ENCODE data around the gene P3H2. TPM values are rescaled to one million over a fixed set of nuclear protein-coding genes. Genes with fewer than 3 reads are reported as not detected.

The P3H2 gene
- total and polyA plus RNA-seq, 9 of the 15 experiments (the other 6 are each of a cell fraction or from before 2014, with no cell fraction given), result 0.04 to 0.26 (median 0.22) TPM; not detected in 6

- no peak for TF ChIP-seq BACH1 (tag; IDR thresholded peaks at IDR 0.05)
Observed at GRCh38 chr3:190044974-190045373, 75.7 kb downstream of the P3H2 start (continued).

- H4K20me1 ChIP-seq (replicated peaks; ENCODE audit: control insufficient read depth, insufficient read depth, low read length), result no peaks in the 10 kb centered on the region
- H3K27me3 ChIP-seq (ENCODE audit: control insufficient read depth in 2 of 2, insufficient read depth in 2 of 2, low read length in 2 of 2), result no peaks in the 10 kb centered on the region
- FAIRE-seq (no peak), ATAC-seq (no peak), DNase-seq (ENCODE audit: extremely low read depth in 1 of 4, low spot score in 3 of 4) (no peak)
- in situ Hi-C loops (cut with MboI) (no loop called here), intact Hi-C loops (cut with micrococcal nuclease) (no loop called here)
- no peaks in the 10 kb centered on the region for H3K79me2 ChIP-seq (ENCODE audit: control insufficient read depth, insufficient read depth, low read length)
- H3K4me1 ChIP-seq (replicated peaks in 1 of 2; ENCODE audit: control insufficient read depth in 2 of 2, insufficient read depth in 2 of 2, low read length in 2 of 2), result no peaks in the 10 kb centered on the region
- ChIA-PET CTCF (ENCODE audit: low intra/inter-chr PET ratio) (no interaction called here), POLR2A (no interaction called here)
- H3K4me3 ChIP-seq, result no peak overlapping the region
- no peak overlapping the region for H3K9ac ChIP-seq (ENCODE audit: insufficient read depth in 1 of 2, low read depth in 2 of 2, low read length in 2 of 2)
- H3K4me2 ChIP-seq (ENCODE audit: insufficient read depth, low read length), result no peak overlapping the region
- H3K9me3 ChIP-seq (replicated peaks; ENCODE audit: control insufficient read depth, insufficient read depth, low read depth, low read length), result no peaks in the 10 kb centered on the region; the same call in 1 of the 2 replicates
- no peak overlapping the region for H3K27ac ChIP-seq (ENCODE audit: extremely low read depth, low read depth, low read length)
- no peaks in the 10 kb centered on the region for H3K9me1 ChIP-seq (ENCODE audit: control insufficient read depth, insufficient read depth, low read length)
- TF ChIP-seq, protein P1, sequence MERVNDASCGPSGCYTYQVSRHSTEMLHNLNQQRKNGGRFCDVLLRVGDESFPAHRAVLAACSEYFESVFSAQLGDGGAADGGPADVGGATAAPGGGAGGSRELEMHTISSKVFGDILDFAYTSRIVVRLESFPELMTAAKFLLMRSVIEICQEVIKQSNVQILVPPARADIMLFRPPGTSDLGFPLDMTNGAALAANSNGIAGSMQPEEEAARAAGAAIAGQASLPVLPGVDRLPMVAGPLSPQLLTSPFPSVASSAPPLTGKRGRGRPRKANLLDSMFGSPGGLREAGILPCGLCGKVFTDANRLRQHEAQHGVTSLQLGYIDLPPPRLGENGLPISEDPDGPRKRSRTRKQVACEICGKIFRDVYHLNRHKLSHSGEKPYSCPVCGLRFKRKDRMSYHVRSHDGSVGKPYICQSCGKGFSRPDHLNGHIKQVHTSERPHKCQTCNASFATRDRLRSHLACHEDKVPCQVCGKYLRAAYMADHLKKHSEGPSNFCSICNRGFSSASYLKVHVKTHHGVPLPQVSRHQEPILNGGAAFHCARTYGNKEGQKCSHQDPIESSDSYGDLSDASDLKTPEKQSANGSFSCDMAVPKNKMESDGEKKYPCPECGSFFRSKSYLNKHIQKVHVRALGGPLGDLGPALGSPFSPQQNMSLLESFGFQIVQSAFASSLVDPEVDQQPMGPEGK (CRISPR knock-in tag; IDR thresholded peaks at IDR 0.05; ENCODE audit: borderline replicate concordance), result no peak
- TF ChIP-seq MTF1 (CRISPR knock-in tag; IDR thresholded peaks at IDR 0.05; ENCODE audit: borderline replicate concordance), result no peak
- no TSS peak for BruUV-seq (replicated peaks)
- H2AFZ ChIP-seq (ENCODE audit: low read depth, low read length), result no peak overlapping the region
- WGBS (ENCODE audit: insufficient coverage, low coverage, missing lambda C conversion rate), result 3% methylated on average over 4 of the region's 4 CpGs
- H3K36me3 ChIP-seq (ENCODE audit: control insufficient read depth, insufficient read depth, low read length), result no peaks in the 10 kb centered on the region
Observed at GRCh38 chr3:190044142-190044541, 76.6 kb downstream of the P3H2 start.
